Measurements from ENCODE around the gene PHF19.

DNA sequence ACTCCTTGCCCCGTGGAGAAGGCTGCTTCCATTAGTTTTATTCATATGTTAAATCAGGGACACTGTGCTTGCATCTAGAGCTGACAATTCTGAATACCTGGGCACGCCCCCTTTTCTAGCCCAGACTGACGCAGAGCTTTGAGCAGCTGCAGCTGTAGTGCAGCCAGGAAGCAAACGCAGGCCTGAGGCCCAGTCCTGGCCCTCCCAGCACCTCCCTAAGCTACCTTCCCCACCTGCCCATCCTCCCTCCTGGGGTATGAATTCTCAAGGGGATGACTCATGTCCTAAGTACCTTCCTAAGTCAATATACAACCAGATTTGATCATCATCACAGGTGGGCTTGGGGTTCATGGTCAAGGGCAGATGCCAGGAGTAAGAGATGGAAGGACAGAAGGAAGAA lies 3.5 kb downstream of the PHF19 start:
- TF ChIP-seq, protein P1, sequence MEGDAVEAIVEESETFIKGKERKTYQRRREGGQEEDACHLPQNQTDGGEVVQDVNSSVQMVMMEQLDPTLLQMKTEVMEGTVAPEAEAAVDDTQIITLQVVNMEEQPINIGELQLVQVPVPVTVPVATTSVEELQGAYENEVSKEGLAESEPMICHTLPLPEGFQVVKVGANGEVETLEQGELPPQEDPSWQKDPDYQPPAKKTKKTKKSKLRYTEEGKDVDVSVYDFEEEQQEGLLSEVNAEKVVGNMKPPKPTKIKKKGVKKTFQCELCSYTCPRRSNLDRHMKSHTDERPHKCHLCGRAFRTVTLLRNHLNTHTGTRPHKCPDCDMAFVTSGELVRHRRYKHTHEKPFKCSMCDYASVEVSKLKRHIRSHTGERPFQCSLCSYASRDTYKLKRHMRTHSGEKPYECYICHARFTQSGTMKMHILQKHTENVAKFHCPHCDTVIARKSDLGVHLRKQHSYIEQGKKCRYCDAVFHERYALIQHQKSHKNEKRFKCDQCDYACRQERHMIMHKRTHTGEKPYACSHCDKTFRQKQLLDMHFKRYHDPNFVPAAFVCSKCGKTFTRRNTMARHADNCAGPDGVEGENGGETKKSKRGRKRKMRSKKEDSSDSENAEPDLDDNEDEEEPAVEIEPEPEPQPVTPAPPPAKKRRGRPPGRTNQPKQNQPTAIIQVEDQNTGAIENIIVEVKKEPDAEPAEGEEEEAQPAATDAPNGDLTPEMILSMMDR (IDR thresholded peaks at IDR 0.05) = no peak
- no peak for TF ChIP-seq POLR2A (IDR thresholded peaks at IDR 0.05)
- no peak for TF ChIP-seq POLR2AphosphoS5 (IDR thresholded peaks at IDR 0.05)
